Lower leg skin (tissue), 3 donors: ENCODE measurements around the gene NIBAN1.

ENCODE experiments used
- POLR2A ChIP-seq, 2 donors: fragments of 450-650 bp; IDR thresholded peaks; one replicate each; pipeline ENCODE4 v1.6.1; 2016 to 2017; ENCODE audit warnings: antibody characterized with exemption in 2 of 2, mild to moderate bottlenecking in 1 of 2, moderate library complexity in 1 of 2
- TF ChIP-seq, protein P1 (sequence below), 3 donors: fragments of 450-650 bp; IDR thresholded peaks; one replicate each; pipeline ENCODE4 v1.5.1; 2016; ENCODE audit warnings: antibody characterized with exemption in 3 of 3, mild to moderate bottlenecking in 3 of 3, moderate library complexity in 2 of 3

DNA sequence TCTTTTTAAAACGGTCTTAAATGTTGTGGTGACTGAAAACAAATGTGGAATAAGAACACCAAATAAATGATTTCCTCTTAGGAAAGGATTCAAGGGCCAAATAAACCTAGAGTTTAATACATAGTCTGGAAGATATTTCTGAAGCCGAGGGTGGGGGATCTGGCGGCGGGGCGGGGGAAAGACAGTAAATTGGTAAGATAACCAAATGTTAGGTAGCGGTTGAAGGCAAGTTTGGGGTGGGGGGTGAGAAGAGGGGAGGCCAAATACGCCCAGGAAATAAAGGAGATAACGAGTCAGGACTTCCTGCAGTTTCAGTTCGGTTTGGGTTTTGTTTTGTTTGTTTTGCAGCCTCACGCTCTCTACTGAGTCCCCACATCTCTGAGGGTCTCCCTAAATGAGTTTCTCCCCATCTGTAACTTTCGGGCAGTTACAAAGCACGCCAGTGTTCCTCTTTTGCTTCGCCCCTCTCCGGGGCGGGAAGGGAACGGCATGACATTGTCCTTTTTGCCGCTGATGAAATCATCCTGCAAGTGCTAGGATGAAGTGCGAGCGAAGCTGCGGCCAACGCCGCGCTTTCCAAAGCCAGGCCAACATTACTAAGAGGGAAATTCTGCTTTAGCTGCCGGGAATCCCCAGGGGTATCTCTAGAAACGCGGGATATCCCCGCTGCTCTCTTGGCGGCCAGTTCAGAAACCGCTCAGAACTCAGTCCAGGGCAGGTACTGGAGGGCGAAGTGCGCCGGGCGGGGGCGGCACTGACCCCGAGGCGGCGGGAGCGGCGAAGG, 844 bp downstream of the NIBAN1 start:
- TF ChIP-seq, protein P1, sequence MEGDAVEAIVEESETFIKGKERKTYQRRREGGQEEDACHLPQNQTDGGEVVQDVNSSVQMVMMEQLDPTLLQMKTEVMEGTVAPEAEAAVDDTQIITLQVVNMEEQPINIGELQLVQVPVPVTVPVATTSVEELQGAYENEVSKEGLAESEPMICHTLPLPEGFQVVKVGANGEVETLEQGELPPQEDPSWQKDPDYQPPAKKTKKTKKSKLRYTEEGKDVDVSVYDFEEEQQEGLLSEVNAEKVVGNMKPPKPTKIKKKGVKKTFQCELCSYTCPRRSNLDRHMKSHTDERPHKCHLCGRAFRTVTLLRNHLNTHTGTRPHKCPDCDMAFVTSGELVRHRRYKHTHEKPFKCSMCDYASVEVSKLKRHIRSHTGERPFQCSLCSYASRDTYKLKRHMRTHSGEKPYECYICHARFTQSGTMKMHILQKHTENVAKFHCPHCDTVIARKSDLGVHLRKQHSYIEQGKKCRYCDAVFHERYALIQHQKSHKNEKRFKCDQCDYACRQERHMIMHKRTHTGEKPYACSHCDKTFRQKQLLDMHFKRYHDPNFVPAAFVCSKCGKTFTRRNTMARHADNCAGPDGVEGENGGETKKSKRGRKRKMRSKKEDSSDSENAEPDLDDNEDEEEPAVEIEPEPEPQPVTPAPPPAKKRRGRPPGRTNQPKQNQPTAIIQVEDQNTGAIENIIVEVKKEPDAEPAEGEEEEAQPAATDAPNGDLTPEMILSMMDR (IDR thresholded peaks at IDR 0.05), result no peak
- no peak for TF ChIP-seq POLR2A (IDR thresholded peaks at IDR 0.05)
